Measurements from ENCODE around the gene PTGER1. TPM values are rescaled to one million over a fixed set of nuclear protein-coding genes. Genes with fewer than 3 reads are reported as not detected.
"Not testable (repeated sequence)": the region's sequence is repeated elsewhere in the genome, so short reads cannot be mapped to it uniquely, and the experiment has no call there.

The PTGER1 gene
- total and polyA plus RNA-seq, 2 donors (not counting 1 experiment from before 2014, with no cell fraction given) = 2.3 to 9.7 TPM

- H3K79me2 ChIP-seq (ENCODE audit: control insufficient read depth, insufficient read depth, low read length) = no peaks in the 10 kb centered on the region
- H3K27ac ChIP-seq (ENCODE audit: insufficient read depth, low read length) = no peak overlapping the region
- no peak for DNase-seq (ENCODE audit: low read depth in 2 of 2)
- H2AFZ ChIP-seq (ENCODE audit: low read length) = no peak overlapping the region
- no peak overlapping the region for H3K4me3 ChIP-seq (replicated peaks in 1 of 4; ENCODE audit: control extremely low read depth in 1 of 4, insufficient read depth in 1 of 4, low read depth in 3 of 4, low read length in 4 of 4)
- peaks cover 15% of the 10 kb centered on the region for H3K36me3 ChIP-seq (ENCODE audit: control insufficient read depth, insufficient read depth, low read length)
- H4K20me1 ChIP-seq (ENCODE audit: control insufficient read depth, extremely low read depth, insufficient read depth, low read length) = no peaks in the 10 kb centered on the region
- no peaks in the 10 kb centered on the region for H3K9me3 ChIP-seq (ENCODE audit: control insufficient read depth, insufficient read depth, low read depth, low read length)
- H3K27me3 ChIP-seq (ENCODE audit: control insufficient read depth, insufficient read depth, low read length) = no peaks in the 10 kb centered on the region
- no peaks in the 10 kb centered on the region for H3K4me1 ChIP-seq (ENCODE audit: control insufficient read depth, extremely low read depth, insufficient read depth, low read length)
- H3K4me2 ChIP-seq (ENCODE audit: extremely low read depth, insufficient read depth, low read length) = no peak overlapping the region
- TF ChIP-seq EZH2 (IDR thresholded peaks at IDR 0.05; ENCODE audit: low read length, missing control alignments) (no peak), CTCF (conservative IDR thresholded peaks at IDR 0.05 in 1 of 2, IDR thresholded peaks at IDR 0.05 in 1 of 2; ENCODE audit: low read depth in 1 of 2, low read length in 2 of 2) (no peak)
- no peak overlapping the region for H3K9ac ChIP-seq (ENCODE audit: insufficient read depth, low read length)
Measured at GRCh38 chr19:14460935-14461334, 14.2 kb downstream of the PTGER1 start.

- no peak overlapping the region for H3K4me3 ChIP-seq (replicated peaks in 1 of 4; ENCODE audit: control extremely low read depth in 1 of 4, insufficient read depth in 1 of 4, low read depth in 3 of 4, low read length in 4 of 4)
- no peaks in the 10 kb centered on the region for H4K20me1 ChIP-seq (ENCODE audit: control insufficient read depth, extremely low read depth, insufficient read depth, low read length)
- no peak for DNase-seq (ENCODE audit: low read depth in 2 of 2)
- H2AFZ ChIP-seq (ENCODE audit: low read length) = no peak overlapping the region
- H3K27ac ChIP-seq (ENCODE audit: insufficient read depth, low read length) = no peak overlapping the region
- no peaks in the 10 kb centered on the region for H3K4me1 ChIP-seq (ENCODE audit: control insufficient read depth, extremely low read depth, insufficient read depth, low read length)
- TF ChIP-seq EZH2 (IDR thresholded peaks at IDR 0.05; ENCODE audit: low read length, missing control alignments) = no peak
- no peak for TF ChIP-seq CTCF (conservative IDR thresholded peaks at IDR 0.05 in 1 of 2, IDR thresholded peaks at IDR 0.05 in 1 of 2; ENCODE audit: low read depth in 1 of 2, low read length in 2 of 2)
- no peaks in the 10 kb centered on the region for H3K27me3 ChIP-seq (ENCODE audit: control insufficient read depth, insufficient read depth, low read length)
- peaks cover 12% of the 10 kb centered on the region for H3K36me3 ChIP-seq (ENCODE audit: control insufficient read depth, insufficient read depth, low read length)
- no peak overlapping the region for H3K4me2 ChIP-seq (ENCODE audit: extremely low read depth, insufficient read depth, low read length)
- no peaks in the 10 kb centered on the region for H3K9me3 ChIP-seq (ENCODE audit: control insufficient read depth, insufficient read depth, low read depth, low read length)
- no peaks in the 10 kb centered on the region for H3K79me2 ChIP-seq (ENCODE audit: control insufficient read depth, insufficient read depth, low read length)
- no peak overlapping the region for H3K9ac ChIP-seq (ENCODE audit: insufficient read depth, low read length)
Measured at GRCh38 chr19:14459703-14460102, 15.5 kb downstream of the PTGER1 start.

- not testable (repeated sequence) for H3K4me1 ChIP-seq (ENCODE audit: control insufficient read depth, extremely low read depth, insufficient read depth, low read length); H3K4me2 ChIP-seq (ENCODE audit: extremely low read depth, insufficient read depth, low read length); H2AFZ ChIP-seq (ENCODE audit: low read length); H3K4me3 ChIP-seq (replicated peaks in 1 of 4; ENCODE audit: control extremely low read depth in 1 of 4, insufficient read depth in 1 of 4, low read depth in 3 of 4, low read length in 4 of 4); H3K9me3 ChIP-seq (ENCODE audit: control insufficient read depth, insufficient read depth, low read depth, low read length); DNase-seq (ENCODE audit: low read depth in 2 of 2); H3K27ac ChIP-seq (ENCODE audit: insufficient read depth, low read length); H3K79me2 ChIP-seq (ENCODE audit: control insufficient read depth, insufficient read depth, low read length); H3K9ac ChIP-seq (ENCODE audit: insufficient read depth, low read length); H3K27me3 ChIP-seq (ENCODE audit: control insufficient read depth, insufficient read depth, low read length); H4K20me1 ChIP-seq (ENCODE audit: control insufficient read depth, extremely low read depth, insufficient read depth, low read length)
- peaks cover 15% of the 10 kb centered on the region for H3K36me3 ChIP-seq (ENCODE audit: control insufficient read depth, insufficient read depth, low read length)
Measured at GRCh38 chr19:14452303-14452702, 22.9 kb downstream of the PTGER1 start.
